IPS-18a (cell line): ENCODE data around the gene NUBP2.

ENCODE experiments used
- H3K27ac ChIP-seq: one replicate; pipeline ENCODE4 v1.5.1; 2013; ENCODE audit warnings: low read length
- H3K27me3 ChIP-seq: one replicate; pipeline ENCODE4 v1.6.1; 2013; ENCODE audit warnings: mild to moderate bottlenecking, low read length; ENCODE audit not compliant: control insufficient read depth, insufficient read depth
- H3K36me3 ChIP-seq: one replicate; pipeline ENCODE4 v1.6.1; 2013; ENCODE audit warnings: low read depth, low read length; ENCODE audit not compliant: control insufficient read depth
- H3K4me1 ChIP-seq: one replicate; pipeline ENCODE4 v1.6.1; 2013; ENCODE audit warnings: low read depth, low read length; ENCODE audit not compliant: control insufficient read depth
- H3K4me3 ChIP-seq: one replicate; pipeline ENCODE4 v1.5.1; 2013; ENCODE audit warnings: low read length
- H3K9ac ChIP-seq: one replicate; pipeline ENCODE4 v1.6.1; 2013; ENCODE audit warnings: mild to moderate bottlenecking, low read length, moderate library complexity
- H3K9me3 ChIP-seq: one replicate; pipeline ENCODE4 v1.6.1; 2013; ENCODE audit warnings: low read depth, low read length; ENCODE audit not compliant: control insufficient read depth

NUBP2 gene

DNA sequence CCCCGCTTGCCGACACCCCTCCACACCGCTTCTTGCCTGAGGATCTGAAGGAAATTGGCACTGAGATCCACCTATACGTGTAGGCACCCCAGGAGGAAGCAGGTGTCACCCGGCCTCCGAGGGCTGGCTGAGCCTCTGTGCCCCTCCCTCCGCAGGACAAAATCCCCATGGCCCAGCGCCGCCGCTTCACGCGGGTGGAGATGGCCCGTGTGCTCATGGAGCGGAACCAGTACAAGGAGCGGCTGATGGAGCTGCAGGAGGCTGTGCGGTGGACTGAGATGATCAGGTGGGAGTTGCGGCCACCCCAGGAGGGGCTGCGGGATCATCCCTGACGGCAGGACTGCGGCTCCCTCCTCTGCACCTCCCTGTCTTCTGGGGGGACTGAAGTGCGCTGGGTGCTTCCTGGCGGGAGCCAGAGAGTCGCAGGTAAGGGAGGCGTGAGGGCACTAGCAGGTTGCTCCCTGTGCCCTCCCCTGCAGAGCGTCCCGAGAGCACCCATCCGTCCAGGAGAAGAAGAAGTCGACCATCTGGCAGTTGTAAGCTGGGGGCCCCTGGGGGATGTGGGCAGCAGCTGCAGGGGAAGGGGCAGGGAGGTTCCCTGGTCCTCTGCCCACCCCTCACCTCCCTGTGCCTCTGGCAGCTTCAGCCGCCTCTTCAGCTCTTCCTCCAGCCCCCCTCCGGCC is 20.4 kb upstream of the NUBP2 start:
- Histone ChIP-seq H3K36me3 (no peaks in the 10 kb centered on the region), H3K4me1 (no peaks in the 10 kb centered on the region), H3K9ac (no peak overlapping the region), H3K27ac (no peak overlapping the region), H3K27me3 (no peaks in the 10 kb centered on the region), H3K9me3 (no peaks in the 10 kb centered on the region), H3K4me3 (no peak overlapping the region)

DNA sequence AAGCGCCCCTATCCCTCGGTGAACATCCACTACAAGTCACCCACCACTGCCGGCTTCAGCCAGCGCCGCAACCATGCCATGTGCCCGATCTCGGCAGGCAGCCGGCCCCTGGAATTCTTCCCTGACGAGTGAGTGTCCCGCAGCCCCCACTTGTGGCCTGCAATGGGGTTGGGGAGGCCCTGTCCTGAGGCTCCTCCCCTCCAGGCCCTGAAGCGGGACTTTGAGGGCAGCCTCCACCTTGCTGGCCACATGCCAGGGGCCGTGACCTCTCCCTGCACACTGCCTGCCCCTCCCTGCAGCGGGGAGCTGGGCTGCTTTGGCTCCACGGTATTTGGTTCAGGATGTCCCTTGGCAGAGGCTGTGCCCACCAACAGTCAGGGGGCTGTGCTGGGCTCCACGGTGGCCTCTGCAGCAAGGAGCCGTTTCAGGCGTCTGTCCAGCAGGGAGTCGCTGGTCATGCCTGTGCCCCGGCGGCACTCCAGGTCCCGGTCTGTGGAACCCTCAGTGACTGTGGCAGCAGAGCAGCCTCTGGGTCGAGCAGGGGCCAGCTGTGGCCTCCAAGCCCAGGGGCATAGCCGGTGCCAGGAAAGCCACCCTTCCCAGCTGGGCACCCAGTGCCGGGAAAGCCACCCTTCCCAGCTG is 19.8 kb upstream of the NUBP2 start:
- no peak overlapping the region for H3K9ac ChIP-seq
- no peaks in the 10 kb centered on the region for H3K9me3 ChIP-seq
- H3K27ac ChIP-seq = no peak overlapping the region
- no peaks in the 10 kb centered on the region for H3K4me1 ChIP-seq
- no peak overlapping the region for H3K4me3 ChIP-seq
- no peaks in the 10 kb centered on the region for H3K27me3 ChIP-seq
- no peaks in the 10 kb centered on the region for H3K36me3 ChIP-seq

DNA sequence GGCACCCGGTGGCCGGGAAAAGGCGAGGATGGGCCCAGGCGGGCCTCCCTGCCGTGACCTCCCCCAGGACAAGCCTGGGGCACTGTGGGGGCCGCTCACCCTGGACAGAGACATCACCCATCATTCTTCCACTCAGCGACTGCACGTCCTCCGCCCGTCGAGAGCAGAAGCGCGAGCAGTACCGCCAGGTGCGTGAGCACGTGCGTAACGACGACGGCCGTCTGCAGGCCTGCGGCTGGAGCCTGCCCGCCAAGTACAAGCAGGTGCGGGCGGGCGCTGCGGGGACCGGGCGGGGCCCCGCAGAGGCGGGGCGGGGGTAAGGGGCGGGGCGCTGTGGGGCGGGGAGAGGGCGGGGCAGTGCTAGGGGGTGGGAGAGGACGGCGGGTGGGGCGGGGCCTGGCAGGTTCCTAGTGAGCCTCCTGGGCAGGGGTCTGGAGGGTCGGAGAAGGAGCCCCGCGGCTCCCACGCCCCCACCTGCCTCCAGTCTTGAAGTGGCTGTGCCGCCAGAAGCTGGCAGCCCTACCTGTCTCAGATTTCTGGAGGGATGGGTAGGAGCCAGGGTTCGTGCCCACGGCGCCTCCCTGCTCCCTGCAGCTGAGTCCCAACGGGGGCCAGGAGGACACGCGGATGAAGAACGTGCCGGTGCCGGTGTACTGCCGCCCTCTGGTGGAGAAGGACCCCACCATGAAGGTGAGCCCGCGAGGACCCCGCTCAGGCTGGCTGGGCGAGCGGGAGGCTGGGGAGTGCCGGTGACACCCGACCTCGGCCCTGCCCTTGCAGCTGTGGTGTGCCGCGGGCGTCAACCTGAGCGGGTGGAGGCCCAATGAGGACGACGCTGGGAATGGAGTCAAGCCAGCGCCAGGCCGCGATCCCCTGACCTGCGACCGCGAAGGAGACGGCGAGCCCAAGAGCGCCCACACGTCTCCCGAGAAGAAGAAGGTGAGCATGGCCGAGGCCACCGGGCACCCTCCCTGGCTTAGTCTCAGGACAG is 18.9 kb upstream of the NUBP2 start:
- H3K4me1 ChIP-seq = no peaks in the 10 kb centered on the region
- H3K27me3 ChIP-seq = no peaks in the 10 kb centered on the region
- no peaks in the 10 kb centered on the region for H3K36me3 ChIP-seq
- H3K4me3 ChIP-seq = no peak overlapping the region
- no peak overlapping the region for H3K9ac ChIP-seq
- no peaks in the 10 kb centered on the region for H3K9me3 ChIP-seq
- no peak overlapping the region for H3K27ac ChIP-seq

GRCh38 chr16:1764971-1765370 is 17.8 kb upstream of the NUBP2 start:
- no peaks in the 10 kb centered on the region for H3K36me3 ChIP-seq
- no peak overlapping the region for H3K4me3 ChIP-seq
- H3K9me3 ChIP-seq = no peaks in the 10 kb centered on the region
- no peaks in the 10 kb centered on the region for H3K27me3 ChIP-seq
- H3K9ac ChIP-seq = no peak overlapping the region
- H3K4me1 ChIP-seq = no peaks in the 10 kb centered on the region
- H3K27ac ChIP-seq = no peak overlapping the region

GRCh38 chr16:1765826-1766225 is 16.9 kb upstream of the NUBP2 start:
- no peaks in the 10 kb centered on the region for H3K36me3 ChIP-seq

GRCh38 chr16:1766231-1766630 is 16.5 kb upstream of the NUBP2 start:
- Histone ChIP-seq H3K9me3 (no peaks in the 10 kb centered on the region), H3K27me3 (no peaks in the 10 kb centered on the region), H3K36me3 (no peaks in the 10 kb centered on the region), H3K4me1 (no peaks in the 10 kb centered on the region), H3K4me3 (no peak overlapping the region), H3K9ac (no peak overlapping the region), H3K27ac (no peak overlapping the region)

More at GRCh38 chr16:1765826-1766225, 16.9 kb upstream of the NUBP2 start:
- no peaks in the 10 kb centered on the region for H3K9me3 ChIP-seq
- no peaks in the 10 kb centered on the region for H3K4me1 ChIP-seq
- H3K9ac ChIP-seq = no peak overlapping the region
- no peak overlapping the region for H3K4me3 ChIP-seq
- no peak overlapping the region for H3K27ac ChIP-seq
- no peaks in the 10 kb centered on the region for H3K27me3 ChIP-seq

- Histone ChIP-seq H3K9me3 (no peaks in the 10 kb centered on the region), H3K4me1 (no peaks in the 10 kb centered on the region), H3K9ac (no peak overlapping the region), H3K4me3 (no peak overlapping the region), H3K27me3 (no peaks in the 10 kb centered on the region), H3K27ac (no peak overlapping the region), H3K36me3 (no peaks in the 10 kb centered on the region)
Measured at GRCh38 chr16:1766701-1767100, 16.1 kb upstream of the NUBP2 start.

- H3K9ac ChIP-seq = no peak overlapping the region
- no peak overlapping the region for H3K27ac ChIP-seq
- H3K4me1 ChIP-seq = no peaks in the 10 kb centered on the region
- no peaks in the 10 kb centered on the region for H3K9me3 ChIP-seq
- H3K4me3 ChIP-seq = no peak overlapping the region
- no peaks in the 10 kb centered on the region for H3K36me3 ChIP-seq
- H3K27me3 ChIP-seq = no peaks in the 10 kb centered on the region
Measured at GRCh38 chr16:1767116-1767994, 15.4 kb upstream of the NUBP2 start.

DNA sequence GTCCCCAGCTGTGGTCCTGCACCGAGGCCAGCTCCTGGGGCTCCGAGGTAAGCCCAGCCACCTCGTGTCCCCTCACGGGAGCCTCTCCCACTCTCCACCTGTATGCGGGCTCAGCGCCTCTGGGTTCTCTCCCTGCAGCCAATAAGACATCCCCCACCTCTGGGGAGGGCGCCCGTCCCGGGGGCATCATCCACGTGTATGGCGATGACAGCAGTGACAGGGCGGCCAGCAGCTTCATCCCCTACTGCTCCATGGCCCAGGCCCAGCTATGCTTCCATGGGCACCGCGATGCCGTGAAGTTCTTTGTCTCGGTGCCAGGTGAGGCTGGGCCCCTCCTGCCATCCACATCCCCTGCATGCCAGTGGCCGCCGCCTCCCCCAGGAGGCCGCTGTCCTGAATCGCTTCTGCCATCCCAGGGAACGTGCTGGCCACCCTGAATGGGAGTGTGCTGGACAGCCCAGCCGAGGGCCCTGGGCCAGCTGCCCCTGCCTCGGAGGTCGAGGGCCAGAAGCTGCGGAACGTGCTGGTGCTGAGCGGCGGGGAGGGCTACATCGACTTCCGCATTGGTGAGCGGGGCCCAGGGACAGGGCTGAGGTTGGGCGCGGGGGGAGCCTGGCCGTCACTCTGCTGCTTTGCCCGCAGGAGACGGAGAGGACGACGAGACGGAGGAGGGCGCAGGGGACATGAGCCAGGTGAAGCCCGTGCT is 14.5 kb upstream of the NUBP2 start:
- no peaks in the 10 kb centered on the region for H3K36me3 ChIP-seq
- no peak overlapping the region for H3K27ac ChIP-seq
- no peaks in the 10 kb centered on the region for H3K4me1 ChIP-seq

DNA sequence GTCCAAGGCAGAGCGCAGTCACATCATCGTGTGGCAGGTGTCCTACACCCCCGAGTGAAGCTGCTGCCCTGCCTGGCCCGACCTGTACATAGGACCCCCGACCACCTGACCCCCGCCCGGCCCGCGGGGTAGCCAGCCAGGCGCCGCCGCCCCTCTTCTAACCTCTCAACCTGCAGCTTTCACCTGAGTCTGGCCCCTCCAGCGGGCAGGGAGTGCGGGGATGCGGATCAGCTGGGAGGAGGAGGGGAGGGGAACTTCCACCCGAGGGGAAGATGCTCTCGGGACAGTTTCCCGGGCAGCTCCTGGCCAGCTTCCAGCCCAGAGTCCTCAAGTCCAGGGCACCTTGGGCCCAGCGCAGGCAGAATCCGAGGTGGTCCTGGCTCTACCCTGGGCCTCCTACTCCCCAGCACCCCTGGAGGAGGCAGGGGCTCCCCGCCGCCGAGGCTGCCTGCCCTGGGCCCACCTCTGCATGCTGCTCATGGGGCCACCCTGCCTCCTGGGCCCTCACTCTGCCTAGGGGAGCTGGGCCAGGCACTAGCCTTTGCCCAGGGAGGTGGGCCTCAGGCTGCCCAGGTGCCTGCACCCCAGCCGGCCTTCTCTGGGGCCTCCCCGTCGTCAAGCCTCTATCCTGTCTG is 13.9 kb upstream of the NUBP2 start:
- Histone ChIP-seq H3K36me3 (no peaks in the 10 kb centered on the region), H3K4me1 (no peaks in the 10 kb centered on the region), H3K9me3 (no peaks in the 10 kb centered on the region), H3K9ac (no peak overlapping the region), H3K27me3 (no peaks in the 10 kb centered on the region), H3K4me3 (no peak overlapping the region), H3K27ac (no peak overlapping the region)

More for the DNA sequence above, 14.5 kb upstream of the NUBP2 start:
- no peak overlapping the region for H3K4me3 ChIP-seq
- H3K27me3 ChIP-seq = no peaks in the 10 kb centered on the region
- no peaks in the 10 kb centered on the region for H3K9me3 ChIP-seq
- no peak overlapping the region for H3K9ac ChIP-seq
